VCaP (cell line): ENCODE measurements around the gene SEC16A.
A peak's percentile ranks its signal among the peaks of the same experiment; 100 is the strongest.

Experiments
- H3K27ac ChIP-seq: fragments of 450-650 bp; 2 replicates; pipeline ENCODE4 v1.5.1; 2017
- CTCF ChIP-seq: fragments of 450-650 bp; conservative IDR thresholded peaks from 2 replicates; pipeline ENCODE4 v1.5.1; 2017; ENCODE audit warnings: mild to moderate bottlenecking, moderate library complexity

Gene SEC16A

GRCh38 chr9:136451221-136451877, 31.5 kb downstream of the SEC16A start:
- H3K27ac ChIP-seq, result no peak overlapping the region
- TF ChIP-seq CTCF, result peak; percentile 22; the same call in 1 of the 2 replicates

- TF ChIP-seq CTCF, result no peak
- no peak overlapping the region for H3K27ac ChIP-seq
These were observed 34.2 kb downstream of the SEC16A start for GRCh38 chr9:136448655-136449054.

- no peak overlapping the region for H3K27ac ChIP-seq
- no peak for TF ChIP-seq CTCF
These were observed 35.6 kb downstream of the SEC16A start for GRCh38 chr9:136447173-136447778.

GRCh38 chr9:136445799-136446198, 37.0 kb downstream of the SEC16A start:
- no peak for TF ChIP-seq CTCF
- H3K27ac ChIP-seq, result no peak overlapping the region

GRCh38 chr9:136444102-136444501, 38.7 kb downstream of the SEC16A start:
- no peak overlapping the region for H3K27ac ChIP-seq
- no peak for TF ChIP-seq CTCF

GRCh38 chr9:136443687-136444086, 39.2 kb downstream of the SEC16A start:
- TF ChIP-seq CTCF, result no peak
- H3K27ac ChIP-seq, result no peak overlapping the region

GRCh38 chr9:136443087-136443486, 39.8 kb downstream of the SEC16A start:
- no peak overlapping the region for H3K27ac ChIP-seq
- no peak for TF ChIP-seq CTCF
